ENCODE results near the gene COL26A1. TPM values are rescaled to one million over a fixed set of nuclear protein-coding genes. Genes with fewer than 3 reads are reported as not detected.

COL26A1 gene
- total RNA-seq, 2 donors from 2014 or later = 0.35 TPM; not detected in 1

- intact Hi-C loops (cut with DNase I) = no loop called here
- Histone ChIP-seq H3K9ac (ENCODE audit: low read depth in 2 of 2, low read length in 2 of 2) (no peak overlapping the region), H3K9me3 (no peaks in the 10 kb centered on the region), H3K27me3 (no peaks in the 10 kb centered on the region), H3K4me3 (no peak overlapping the region), H3K4me1 (no peaks in the 10 kb centered on the region), H3K36me3 (no peaks in the 10 kb centered on the region), H3K27ac (no peak overlapping the region)
- DNase-seq = no peak
- TF ChIP-seq CTCF (IDR thresholded peaks at IDR 0.05) = no peak
Measured at GRCh38 chr7:101593556-101593955, 230.9 kb downstream of the COL26A1 start.

GRCh38 chr7:101594790-101595189 is 232.1 kb downstream of the COL26A1 start:
- TF ChIP-seq CTCF (IDR thresholded peaks at IDR 0.05) = no peak
- Histone ChIP-seq H3K9me3 (no peaks in the 10 kb centered on the region), H3K36me3 (no peaks in the 10 kb centered on the region), H3K4me3 (no peak overlapping the region), H3K27ac (no peak overlapping the region), H3K4me1 (no peaks in the 10 kb centered on the region), H3K27me3 (no peaks in the 10 kb centered on the region), H3K9ac (ENCODE audit: low read depth in 2 of 2, low read length in 2 of 2) (no peak overlapping the region)
- intact Hi-C loops (cut with DNase I) = no loop called here
- no peak for DNase-seq

GRCh38 chr7:101595246-101595645 is 232.6 kb downstream of the COL26A1 start:
- Histone ChIP-seq H3K4me1 (no peaks in the 10 kb centered on the region), H3K36me3 (no peaks in the 10 kb centered on the region), H3K27ac (no peak overlapping the region), H3K27me3 (no peaks in the 10 kb centered on the region), H3K9ac (ENCODE audit: low read depth in 2 of 2, low read length in 2 of 2) (no peak overlapping the region), H3K4me3 (no peak overlapping the region), H3K9me3 (no peaks in the 10 kb centered on the region)
- DNase-seq = no peak
- intact Hi-C loops (cut with DNase I) = no loop called here
- TF ChIP-seq CTCF (IDR thresholded peaks at IDR 0.05) = no peak

- DNase-seq = no peak
- H3K36me3 ChIP-seq = no peaks in the 10 kb centered on the region
- no peak overlapping the region for H3K9ac ChIP-seq (ENCODE audit: low read depth in 2 of 2, low read length in 2 of 2)
- H3K27me3 ChIP-seq = no peaks in the 10 kb centered on the region
- H3K4me3 ChIP-seq = no peak overlapping the region
- no peaks in the 10 kb centered on the region for H3K9me3 ChIP-seq
- no peak overlapping the region for H3K27ac ChIP-seq
- intact Hi-C loops (cut with DNase I) = no loop called here
- TF ChIP-seq CTCF (IDR thresholded peaks at IDR 0.05) = no peak
- H3K4me1 ChIP-seq = no peaks in the 10 kb centered on the region
Measured at GRCh38 chr7:101595766-101596537, 233.3 kb downstream of the COL26A1 start.

- no peak for TF ChIP-seq CTCF (IDR thresholded peaks at IDR 0.05)
- H3K27me3 ChIP-seq = no peaks in the 10 kb centered on the region
- intact Hi-C loops (cut with DNase I) = no loop called here
- no peaks in the 10 kb centered on the region for H3K4me1 ChIP-seq
- no peaks in the 10 kb centered on the region for H3K9me3 ChIP-seq
- H3K36me3 ChIP-seq = no peaks in the 10 kb centered on the region
- H3K27ac ChIP-seq = no peak overlapping the region
- no peak overlapping the region for H3K9ac ChIP-seq (ENCODE audit: low read depth in 2 of 2, low read length in 2 of 2)
- DNase-seq = no peak
- no peak overlapping the region for H3K4me3 ChIP-seq
Measured at GRCh38 chr7:101596898-101597297, 234.2 kb downstream of the COL26A1 start.
